IMR-90 (cell line): Measurements from ENCODE around the gene SORBS1. TPM values are rescaled to one million over a fixed set of nuclear protein-coding genes. Genes with fewer than 3 reads are reported as not detected.
A peak's percentile ranks its signal among the peaks of the same experiment; 100 is the strongest.

Experiments used
- ATAC-seq: fragments of 200-7000 bp; cut with Tn5 transposase; 2 replicates; pipeline ENCODE4 v1.9.1; 2020; ENCODE audit warnings: low read depth, mild to moderate bottlenecking, moderate library complexity
- BruUV-seq: library from RNA; stranded (reverse); fragments of 400-500 nt; replicated peaks from 2 replicates; lab custom pipeline; 2021; lab: Mats Ljungman, UMichigan
- CTCF ChIA-PET: fragments of 300-600 bp; formaldehyde crosslinking; extraction: SDS; loops from one replicate; lab custom pipeline; 2021; ENCODE audit warnings: antibody characterized with exemption; lab: Yijun Ruan, JAX
- POLR2A ChIA-PET: fragments of 300-600 bp; sonication (Branson Sonifier 250); formaldehyde crosslinking; loops from one replicate; lab custom pipeline; 2022; ENCODE audit warnings: antibody characterized with exemption; ENCODE audit not compliant: unreplicated experiment; lab: Charles Lee
- DNase-seq: peaks from one replicate; pipeline ENCODE4 v3.0.0; 2013
- H2AFZ ChIP-seq: replicated peaks from 2 replicates; pipeline ENCODE3; 2013; ENCODE audit warnings: low read length, mild to moderate bottlenecking; ENCODE audit not compliant: poor library complexity
- H2AK5ac ChIP-seq: 2 replicates; pipeline ENCODE4 v1.6.1; 2013; ENCODE audit warnings: low read depth, low read length, inconsistent platforms
- H2AK9ac ChIP-seq: replicated peaks from 2 replicates; pipeline ENCODE3; 2013; ENCODE audit warnings: mild to moderate bottlenecking, low read depth, low read length, moderate library complexity; ENCODE audit not compliant: poor library complexity
- H2BK120ac ChIP-seq: 2 replicates; pipeline ENCODE4 v1.6.1; 2013; ENCODE audit warnings: low read depth, low read length, inconsistent platforms
- H2BK15ac ChIP-seq: 3 replicates; pipeline ENCODE4 v1.6.1; 2013; ENCODE audit warnings: low read depth, low read length, inconsistent platforms
- H2BK20ac ChIP-seq: 2 replicates; pipeline ENCODE4 v1.6.1; 2013; ENCODE audit warnings: low read depth, mild to moderate bottlenecking, inconsistent platforms, low read length, moderate library complexity
- H2BK5ac ChIP-seq: 2 replicates; pipeline ENCODE4 v1.6.1; 2013; ENCODE audit warnings: mild to moderate bottlenecking, low read depth, low read length, inconsistent platforms; ENCODE audit not compliant: poor library complexity, severe bottlenecking
- H3K14ac ChIP-seq: replicated peaks from 2 replicates; pipeline ENCODE4 v1.6.1; 2013; ENCODE audit warnings: low read depth, low read length, inconsistent platforms
- H3K18ac ChIP-seq: 2 replicates; pipeline ENCODE4 v1.6.1; 2013; ENCODE audit warnings: low read depth, low read length, control low read depth
- H3K23ac ChIP-seq: 2 replicates; pipeline ENCODE4 v1.6.1; 2013; ENCODE audit warnings: low read depth, low read length, inconsistent platforms
- H3K27ac ChIP-seq: 2 replicates; pipeline ENCODE4 v1.5.1; 2013; ENCODE audit warnings: mild to moderate bottlenecking, control low read depth, low read length; ENCODE audit not compliant: insufficient read depth
- H3K27me3 ChIP-seq: 2 replicates; pipeline ENCODE4 v1.6.1; 2013; ENCODE audit warnings: low read length; ENCODE audit not compliant: control insufficient read depth, insufficient read depth
- H3K36me3 ChIP-seq: 2 replicates; pipeline ENCODE4 v1.6.1; 2013; ENCODE audit warnings: low read length, mixed read lengths; ENCODE audit not compliant: control insufficient read depth, insufficient read depth
- H3K4ac ChIP-seq: 2 replicates; pipeline ENCODE4 v1.6.1; 2013; ENCODE audit warnings: low read depth, low read length, inconsistent platforms
- H3K4me1 ChIP-seq: 2 replicates; pipeline ENCODE4 v1.6.1; 2013; ENCODE audit warnings: low read length, mixed read lengths; ENCODE audit not compliant: control insufficient read depth, insufficient read depth
- H3K4me2 ChIP-seq: 2 replicates; pipeline ENCODE4 v1.6.1; 2013; ENCODE audit warnings: low read depth, mild to moderate bottlenecking, control low read depth, low read length, moderate library complexity
- H3K4me3 ChIP-seq: 2 replicates; pipeline ENCODE4 v1.5.1; 2013; ENCODE audit warnings: low read depth, mild to moderate bottlenecking, control low read depth, low read length, moderate library complexity; ENCODE audit not compliant: insufficient read depth
- H3K56ac ChIP-seq: 2 replicates; pipeline ENCODE4 v1.6.1; 2013; ENCODE audit warnings: low read length, inconsistent platforms; ENCODE audit not compliant: insufficient read depth; ENCODE audit errors: extremely low read depth
- H3K79me1 ChIP-seq, 2 experiments: 2 replicates each; pipeline ENCODE4 v1.6.1; 2013; ENCODE audit warnings: low read length in 2 of 2, inconsistent platforms in 1 of 2, low read depth in 1 of 2
- H3K9ac ChIP-seq: 2 replicates; pipeline ENCODE4 v1.6.1; 2013; ENCODE audit warnings: low read depth, low read length, control low read depth
- H3K9me1 ChIP-seq: 2 replicates; pipeline ENCODE4 v1.6.1; 2013; ENCODE audit warnings: low read length, inconsistent platforms; ENCODE audit not compliant: insufficient read depth
- H3K9me3 ChIP-seq: 2 replicates; pipeline ENCODE4 v1.6.1; 2013; ENCODE audit warnings: low read length; ENCODE audit not compliant: control insufficient read depth, insufficient read depth
- H4K20me1 ChIP-seq: 2 replicates; pipeline ENCODE4 v1.6.1; 2013; ENCODE audit warnings: low read length, inconsistent platforms; ENCODE audit not compliant: insufficient read depth
- H4K5ac ChIP-seq: 2 replicates; pipeline ENCODE4 v1.6.1; 2013; ENCODE audit warnings: mild to moderate bottlenecking, low read depth, low read length, control low read depth
- H4K8ac ChIP-seq, 2 experiments: 2 replicates each; pipeline ENCODE4 v1.6.1; 2013; ENCODE audit warnings: low read depth in 2 of 2, low read length in 2 of 2, control low read depth in 1 of 2, inconsistent platforms in 1 of 2
- H4K91ac ChIP-seq: 2 replicates; pipeline ENCODE4 v1.6.1; 2013; ENCODE audit warnings: low read depth, low read length, inconsistent platforms; ENCODE audit not compliant: insufficient read depth
- BHLHE40 ChIP-seq: fragments of 150-350 bp; IDR thresholded peaks from 2 replicates; pipeline ENCODE4 v1.6.1; 2016; ENCODE audit warnings: mild to moderate bottlenecking, low read depth, low read length
- CEBPB ChIP-seq: IDR thresholded peaks from 2 replicates; pipeline ENCODE4 v1.6.1; 2012; ENCODE audit warnings: low read depth, low read length, improper control_type of control experiment
- CHD1 ChIP-seq: IDR thresholded peaks from 2 replicates; pipeline ENCODE4 v1.6.1; 2012; ENCODE audit warnings: low read depth, low read length, improper control_type of control experiment
- ELK1 ChIP-seq: fragments of 150-350 bp; IDR thresholded peaks from 2 replicates; pipeline ENCODE4 v1.6.1; 2016; ENCODE audit warnings: low read depth, mild to moderate bottlenecking, low read length, moderate library complexity, borderline replicate concordance
- FOS ChIP-seq: fragments of 150-350 bp; IDR thresholded peaks from 2 replicates; pipeline ENCODE4 v1.6.1; 2016; ENCODE audit warnings: low read depth, low read length
- MAFK ChIP-seq: IDR thresholded peaks from 2 replicates; pipeline ENCODE4 v1.6.1; 2012; ENCODE audit warnings: low read depth, low read length, improper control_type of control experiment
- MAZ ChIP-seq: IDR thresholded peaks from 2 replicates; pipeline ENCODE4 v1.6.1; 2012; ENCODE audit warnings: low read depth, mild to moderate bottlenecking, low read length, improper control_type of control experiment, moderate library complexity, borderline replicate concordance
- MXI1 ChIP-seq: IDR thresholded peaks from 2 replicates; pipeline ENCODE4 v1.6.1; 2012; ENCODE audit warnings: low read depth, mild to moderate bottlenecking, low read length, moderate library complexity, borderline replicate concordance
- NFE2L2 ChIP-seq: fragments of 150-350 bp; IDR thresholded peaks from 2 replicates; pipeline ENCODE4 v1.6.1; 2016; ENCODE audit warnings: low read depth, mild to moderate bottlenecking, low read length
- POLR2A ChIP-seq: IDR thresholded peaks from 2 replicates; pipeline ENCODE4 v1.6.1; 2012; ENCODE audit warnings: mild to moderate bottlenecking, low read depth, low read length
- RAD21 ChIP-seq: IDR thresholded peaks from 2 replicates; pipeline ENCODE4 v1.6.1; 2012; ENCODE audit warnings: low read length, improper control_type of control experiment
- RCOR1 ChIP-seq: IDR thresholded peaks from 2 replicates; pipeline ENCODE4 v1.6.1; 2012; ENCODE audit warnings: mild to moderate bottlenecking, low read length, improper control_type of control experiment; ENCODE audit not compliant: insufficient replicate concordance
- RFX5 ChIP-seq: IDR thresholded peaks from 2 replicates; pipeline ENCODE4 v1.8.0; 2012; ENCODE audit warnings: low read depth, mild to moderate bottlenecking, low read length, moderate library complexity
- SMC3 ChIP-seq: fragments of 150-350 bp; IDR thresholded peaks from 2 replicates; pipeline ENCODE4 v1.6.1; 2016; ENCODE audit warnings: low read depth, mild to moderate bottlenecking, antibody characterized with exemption, low read length, moderate library complexity
- WGBS, 2 experiments: methylation state at CpG; one replicate each; pipeline versions ENCODE4 v1.1.5 to v1.1.7; 2013; ENCODE audit warnings: missing lambda C conversion rate in 2 of 2; ENCODE audit not compliant: insufficient read length in 1 of 2; ENCODE audit errors: extremely low coverage in 2 of 2; 5-methylcytosine and 5-hydroxymethylcytosine counted together
- dilution Hi-C: fragments of 300-500 bp; cut with HindIII; formaldehyde crosslinking; loops from one replicate; pipeline ENCODE4 v1.14.3; 2018; ENCODE audit warnings: low sequenced_read_pairs; ENCODE audit not compliant: unreplicated experiment
- in situ Hi-C: fragments of 300-500 bp; cut with MboI; formaldehyde crosslinking; loops from 3 replicates; pipeline ENCODE4 v1.14.3; 2019; ENCODE audit warnings: low sequenced_read_pairs, inconsistent platforms, mixed read lengths
- intact Hi-C: fragments of 100-400 bp; cut with micrococcal nuclease; formaldehyde crosslinking; loops from 2 replicates; pipeline ENCODE4 v1.10.0; 2022
- polyA plus RNA-seq, 3 experiments: library from polyadenylated mRNA; depleted of rRNA; stranded (reverse); fragments of >200 nt; gene quantifications; 2 replicates each; pipeline ENCODE4 v1.2.3, GENCODE V29; 2012; ENCODE audit warnings: low replicate concordance in 1 of 3
- total RNA-seq: library from RNA; depleted of rRNA; stranded (reverse); fragments of >200 nt; gene quantifications from 2 replicates; pipeline ENCODE4 v1.2.3, GENCODE V29; 2012
- TF ChIP-seq, protein P1 (sequence below): fragments of 150-350 bp; IDR thresholded peaks from 2 replicates; pipeline ENCODE4 v1.6.1; 2017; ENCODE audit warnings: mild to moderate bottlenecking, antibody characterized with exemption, low read length, low read depth
- TF ChIP-seq, protein P2 (sequence below): conservative IDR thresholded peaks from 2 replicates; pipeline ENCODE4 v1.5.1; 2012; ENCODE audit warnings: mild to moderate bottlenecking, low read depth, low read length, improper control_type of control experiment

Gene SORBS1
- total and polyA plus RNA-seq, 2 of the 4 experiments (the other 2 are of a cell fraction): 0.18 to 0.32 TPM

DNA sequence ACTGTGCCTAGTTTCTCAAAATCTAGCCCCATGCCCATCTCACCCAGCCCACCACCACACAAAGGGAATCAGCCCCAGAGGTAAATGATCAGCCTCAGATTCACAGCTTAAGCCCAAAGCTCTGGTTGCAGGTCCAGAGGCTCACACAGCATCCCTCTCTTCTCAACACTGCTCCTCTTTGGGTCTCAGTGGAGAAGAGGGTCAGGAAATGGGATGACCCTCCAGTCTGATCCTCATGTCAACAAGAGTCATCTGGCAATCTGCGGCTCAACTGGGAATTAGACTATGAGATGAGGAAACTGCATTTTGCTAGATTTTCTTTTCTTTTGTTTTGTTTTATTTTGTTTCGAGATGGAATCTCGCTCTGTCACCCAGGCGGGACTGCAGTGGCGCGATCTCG lies 144.2 kb downstream of the SORBS1 start:
- H3K23ac ChIP-seq: no peak overlapping the region
- peaks cover 16% of the 10 kb centered on the region for H3K27me3 ChIP-seq
- H2AK9ac ChIP-seq: peak overlapping the region; percentile 35
- no peak overlapping the region for H3K14ac ChIP-seq
- H2BK20ac ChIP-seq: no peak overlapping the region
- DNase-seq (no peak), ATAC-seq (no peak)
- no peak overlapping the region for H3K27ac ChIP-seq
- H3K9me1 ChIP-seq: no peaks in the 10 kb centered on the region
- H3K4me1 ChIP-seq: no peaks in the 10 kb centered on the region
- H3K18ac ChIP-seq: no peak overlapping the region
- TF ChIP-seq POLR2A (no peak), NFE2L2 (no peak), CEBPB (no peak), ELK1 (no peak), BHLHE40 (no peak), MAZ (no peak), FOS (no peak), MAFK (no peak), MXI1 (no peak), RAD21 (no peak), SMC3 (no peak), RFX5 (no peak), RCOR1 (no peak), CHD1 (no peak)
- TF ChIP-seq, protein P1, sequence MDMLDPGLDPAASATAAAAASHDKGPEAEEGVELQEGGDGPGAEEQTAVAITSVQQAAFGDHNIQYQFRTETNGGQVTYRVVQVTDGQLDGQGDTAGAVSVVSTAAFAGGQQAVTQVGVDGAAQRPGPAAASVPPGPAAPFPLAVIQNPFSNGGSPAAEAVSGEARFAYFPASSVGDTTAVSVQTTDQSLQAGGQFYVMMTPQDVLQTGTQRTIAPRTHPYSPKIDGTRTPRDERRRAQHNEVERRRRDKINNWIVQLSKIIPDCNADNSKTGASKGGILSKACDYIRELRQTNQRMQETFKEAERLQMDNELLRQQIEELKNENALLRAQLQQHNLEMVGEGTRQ: no peak
- TF ChIP-seq, protein P2, sequence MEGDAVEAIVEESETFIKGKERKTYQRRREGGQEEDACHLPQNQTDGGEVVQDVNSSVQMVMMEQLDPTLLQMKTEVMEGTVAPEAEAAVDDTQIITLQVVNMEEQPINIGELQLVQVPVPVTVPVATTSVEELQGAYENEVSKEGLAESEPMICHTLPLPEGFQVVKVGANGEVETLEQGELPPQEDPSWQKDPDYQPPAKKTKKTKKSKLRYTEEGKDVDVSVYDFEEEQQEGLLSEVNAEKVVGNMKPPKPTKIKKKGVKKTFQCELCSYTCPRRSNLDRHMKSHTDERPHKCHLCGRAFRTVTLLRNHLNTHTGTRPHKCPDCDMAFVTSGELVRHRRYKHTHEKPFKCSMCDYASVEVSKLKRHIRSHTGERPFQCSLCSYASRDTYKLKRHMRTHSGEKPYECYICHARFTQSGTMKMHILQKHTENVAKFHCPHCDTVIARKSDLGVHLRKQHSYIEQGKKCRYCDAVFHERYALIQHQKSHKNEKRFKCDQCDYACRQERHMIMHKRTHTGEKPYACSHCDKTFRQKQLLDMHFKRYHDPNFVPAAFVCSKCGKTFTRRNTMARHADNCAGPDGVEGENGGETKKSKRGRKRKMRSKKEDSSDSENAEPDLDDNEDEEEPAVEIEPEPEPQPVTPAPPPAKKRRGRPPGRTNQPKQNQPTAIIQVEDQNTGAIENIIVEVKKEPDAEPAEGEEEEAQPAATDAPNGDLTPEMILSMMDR: no peak
- no peak overlapping the region for H2BK5ac ChIP-seq
- dilution Hi-C loops (no loop called here), in situ Hi-C loops (no loop called here), intact Hi-C loops (no loop called here)
- H3K9ac ChIP-seq: no peak overlapping the region
- 75% methylated on average over 1 of the region's 7 CpGs; no CpG with 5 or more reads in 1 of the 2 experiments for WGBS, 2 experiments
- H4K8ac ChIP-seq: no peak overlapping the region
- H3K4ac ChIP-seq: no peak overlapping the region
- no peaks in the 10 kb centered on the region for H4K20me1 ChIP-seq
- no peak overlapping the region for H3K4me3 ChIP-seq
- no peaks in the 10 kb centered on the region for H3K9me3 ChIP-seq
- no peak overlapping the region for H4K5ac ChIP-seq
- no peak overlapping the region for H4K91ac ChIP-seq
- no peak overlapping the region for H2AFZ ChIP-seq
- no peak overlapping the region for H2BK120ac ChIP-seq
- no peak overlapping the region for H2BK15ac ChIP-seq
- CTCF ChIA-PET: interaction anchor here (0.6 kb wide), 1 partner anchor 143 kb away, joined by 3 read pairs; no protein-coding TSS in a partner anchor
- no TSS peak for BruUV-seq
- H3K79me1 ChIP-seq: no peaks in the 10 kb centered on the region
- H3K4me2 ChIP-seq: no peak overlapping the region
- POLR2A ChIA-PET: no interaction called here
- no peaks in the 10 kb centered on the region for H3K36me3 ChIP-seq
- H2AK5ac ChIP-seq: no peak overlapping the region
- H3K56ac ChIP-seq: no peak overlapping the region
